Measurements from ENCODE around the gene VEZF1.
A peak's percentile ranks its signal among the peaks of the same experiment; 100 is the strongest.

VEZF1 gene

DNA sequence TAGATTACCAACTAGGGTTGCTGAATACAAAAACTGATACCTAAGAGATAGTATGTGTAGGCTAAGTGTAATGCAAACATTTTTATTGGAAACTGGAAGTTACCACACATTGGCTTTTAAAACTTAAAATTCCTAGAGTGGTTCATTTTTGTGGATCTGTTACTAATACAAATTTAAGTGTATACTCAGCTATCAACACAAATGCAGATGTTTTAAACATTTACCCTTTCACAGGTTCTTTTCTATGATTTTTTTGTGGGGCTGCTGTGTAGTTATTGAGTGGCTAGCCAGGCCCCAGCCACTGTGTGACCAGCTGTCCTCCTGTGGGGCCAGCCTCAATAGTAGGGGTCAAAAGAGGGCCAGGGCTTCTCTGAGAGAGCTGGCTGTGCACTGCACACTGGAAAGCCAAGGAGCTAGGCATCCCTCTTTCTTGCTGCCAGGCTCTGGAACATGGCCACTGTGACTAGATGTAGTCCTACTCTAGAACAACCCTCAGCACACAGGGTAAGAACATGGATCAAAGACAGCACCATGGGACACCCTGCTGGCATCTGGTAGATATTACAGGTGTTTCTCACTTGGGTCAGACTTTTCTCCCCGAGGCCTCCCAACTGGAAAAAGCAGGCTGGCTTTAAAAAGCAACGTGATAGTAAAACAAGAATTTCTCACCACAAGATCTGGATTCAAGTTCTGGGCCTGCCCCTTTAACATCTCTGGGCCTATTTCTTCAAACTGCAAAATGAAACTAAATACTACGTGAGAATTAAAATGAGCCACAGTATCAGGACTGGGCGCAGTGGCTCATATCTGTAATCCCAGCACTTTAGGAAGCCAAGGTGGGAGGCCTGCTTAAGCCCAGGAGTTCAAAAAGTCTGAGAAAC lies 7.3 kb upstream of the VEZF1 start:
- Histone ChIP-seq H3K4me1 (ENCODE audit: control insufficient read depth, low read depth, low read length) (peaks cover 17% of the 10 kb centered on the region), H3K36me3 (ENCODE audit: control insufficient read depth, low read depth, low read length) (peaks cover 28% of the 10 kb centered on the region), H3K4me3 (ENCODE audit: low read length) (no peak overlapping the region), H3K27ac (ENCODE audit: low read length) (no peak overlapping the region), H3K27me3 (ENCODE audit: control insufficient read depth, insufficient read depth, low read length) (no peaks in the 10 kb centered on the region), H3K9ac (ENCODE audit: low read length) (no peak overlapping the region), H3K9me3 (ENCODE audit: control insufficient read depth, low read depth, low read length) (no peaks in the 10 kb centered on the region)

GRCh38 chr17:57994436-57994835 lies 6.4 kb upstream of the VEZF1 start:
- no peak overlapping the region for H3K4me3 ChIP-seq (ENCODE audit: low read length)
- no peaks in the 10 kb centered on the region for H3K27me3 ChIP-seq (ENCODE audit: control insufficient read depth, insufficient read depth, low read length)
- no peak overlapping the region for H3K9ac ChIP-seq (ENCODE audit: low read length)
- H3K27ac ChIP-seq (ENCODE audit: low read length), result no peak overlapping the region
- H3K36me3 ChIP-seq (ENCODE audit: control insufficient read depth, low read depth, low read length), result peaks cover 22% of the 10 kb centered on the region
- H3K4me1 ChIP-seq (ENCODE audit: control insufficient read depth, low read depth, low read length), result peaks cover 19% of the 10 kb centered on the region
- H3K9me3 ChIP-seq (ENCODE audit: control insufficient read depth, low read depth, low read length), result no peaks in the 10 kb centered on the region

- no peak overlapping the region for H3K4me3 ChIP-seq (ENCODE audit: low read length)
- H3K36me3 ChIP-seq (ENCODE audit: control insufficient read depth, low read depth, low read length), result peaks cover 15% of the 10 kb centered on the region
- H3K9ac ChIP-seq (ENCODE audit: low read length), result no peak overlapping the region
- H3K9me3 ChIP-seq (ENCODE audit: control insufficient read depth, low read depth, low read length), result no peaks in the 10 kb centered on the region
- H3K27me3 ChIP-seq (ENCODE audit: control insufficient read depth, insufficient read depth, low read length), result no peaks in the 10 kb centered on the region
- peaks cover 26% of the 10 kb centered on the region for H3K4me1 ChIP-seq (ENCODE audit: control insufficient read depth, low read depth, low read length)
- H3K27ac ChIP-seq (ENCODE audit: low read length), result no peak overlapping the region
Observed at GRCh38 chr17:57993471-57994365, 5.7 kb upstream of the VEZF1 start.

GRCh38 chr17:57991537-57991936 lies 3.5 kb upstream of the VEZF1 start:
- no peak overlapping the region for H3K27ac ChIP-seq (ENCODE audit: low read length)
- peaks cover 29% of the 10 kb centered on the region for H3K4me1 ChIP-seq (ENCODE audit: control insufficient read depth, low read depth, low read length)
- no peaks in the 10 kb centered on the region for H3K27me3 ChIP-seq (ENCODE audit: control insufficient read depth, insufficient read depth, low read length)
- H3K9ac ChIP-seq (ENCODE audit: low read length), result no peak overlapping the region
- H3K4me3 ChIP-seq (ENCODE audit: low read length), result no peak overlapping the region
- no peaks in the 10 kb centered on the region for H3K9me3 ChIP-seq (ENCODE audit: control insufficient read depth, low read depth, low read length)
- no peaks in the 10 kb centered on the region for H3K36me3 ChIP-seq (ENCODE audit: control insufficient read depth, low read depth, low read length)

DNA sequence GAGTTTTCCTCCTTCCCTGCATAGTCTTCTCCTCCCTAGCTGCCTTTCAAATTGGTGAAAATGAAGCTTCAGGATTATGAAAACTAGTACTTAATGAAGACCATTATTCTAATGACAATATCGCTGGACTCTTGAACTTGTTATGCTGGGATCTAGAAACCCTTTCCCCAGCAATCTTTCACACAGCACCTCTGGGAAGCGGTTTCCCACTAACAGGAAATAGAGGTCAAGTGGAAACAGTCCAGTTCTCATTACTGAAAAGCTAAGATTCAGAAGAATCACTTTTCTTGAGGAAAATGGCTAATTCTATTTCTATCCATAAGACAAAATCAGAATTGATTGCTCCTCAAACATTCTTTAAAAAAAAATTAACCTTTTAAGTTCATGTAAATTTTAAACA lies 2.0 kb upstream of the VEZF1 start:
- no peak overlapping the region for H3K4me3 ChIP-seq (ENCODE audit: low read length)
- H3K27ac ChIP-seq (ENCODE audit: low read length), result no peak overlapping the region
- H3K36me3 ChIP-seq (ENCODE audit: control insufficient read depth, low read depth, low read length), result no peaks in the 10 kb centered on the region
- H3K4me1 ChIP-seq (ENCODE audit: control insufficient read depth, low read depth, low read length), result peaks cover 33% of the 10 kb centered on the region
- H3K27me3 ChIP-seq (ENCODE audit: control insufficient read depth, insufficient read depth, low read length), result no peaks in the 10 kb centered on the region
- no peak overlapping the region for H3K9ac ChIP-seq (ENCODE audit: low read length)
- no peaks in the 10 kb centered on the region for H3K9me3 ChIP-seq (ENCODE audit: control insufficient read depth, low read depth, low read length)

DNA sequence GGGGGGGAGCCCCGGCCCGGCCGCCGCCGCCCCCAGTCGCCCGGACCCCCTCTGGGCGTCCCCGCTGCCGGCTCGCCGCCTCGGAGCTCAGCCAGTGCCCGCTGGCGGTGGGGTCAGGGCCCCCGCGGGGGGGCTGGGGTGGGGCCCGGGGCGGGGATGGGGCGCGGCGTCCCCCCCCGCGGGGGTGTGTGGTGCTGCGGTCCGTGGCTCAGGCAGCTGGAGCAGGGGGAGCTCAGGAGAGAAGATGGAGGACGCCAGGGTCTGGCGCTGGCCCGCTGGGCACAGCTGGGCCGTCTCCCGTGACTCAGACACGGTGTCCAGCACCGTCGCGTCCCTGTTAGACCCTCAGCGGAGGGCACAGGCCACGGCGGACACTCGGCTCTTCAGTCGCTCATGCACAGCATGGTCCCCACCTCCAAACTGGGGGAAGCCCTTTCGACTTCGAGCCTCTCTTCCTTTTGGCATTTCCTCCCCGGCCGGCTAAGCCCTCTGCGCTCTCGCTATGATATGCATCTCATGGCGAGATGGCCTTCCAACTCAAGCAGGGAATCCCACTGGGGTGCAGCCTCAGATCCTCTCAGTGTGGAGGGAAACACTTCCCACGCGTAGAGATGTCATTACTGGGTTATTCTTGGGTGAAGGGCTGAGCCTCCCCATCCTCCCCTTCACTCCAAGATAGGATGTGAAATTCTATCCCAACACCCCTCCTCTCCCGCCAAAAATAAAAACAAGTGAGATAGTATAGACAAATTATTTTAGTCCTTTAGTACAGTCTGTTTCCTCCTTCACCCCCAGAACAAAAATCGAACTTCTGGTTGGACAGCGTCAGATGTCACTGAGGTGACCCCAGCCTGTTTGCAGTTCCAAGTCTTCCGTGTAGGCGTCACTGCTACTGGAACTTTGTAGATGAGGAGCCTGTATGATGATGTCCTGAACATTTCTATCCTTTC lies 522 bp upstream of the VEZF1 start:
- H3K4me3 ChIP-seq (ENCODE audit: low read length), result peak overlapping the region; percentile 80
- H3K4me1 ChIP-seq (ENCODE audit: control insufficient read depth, low read depth, low read length), result peaks cover 30% of the 10 kb centered on the region
- H3K27me3 ChIP-seq (ENCODE audit: control insufficient read depth, insufficient read depth, low read length), result no peaks in the 10 kb centered on the region
- H3K9me3 ChIP-seq (ENCODE audit: control insufficient read depth, low read depth, low read length), result no peaks in the 10 kb centered on the region
- H3K27ac ChIP-seq (ENCODE audit: low read length), result peak overlapping the region; percentile 67
- H3K36me3 ChIP-seq (ENCODE audit: control insufficient read depth, low read depth, low read length), result peaks cover 4% of the 10 kb centered on the region
- peak overlapping the region; percentile 78 for H3K9ac ChIP-seq (ENCODE audit: low read length)

- no peaks in the 10 kb centered on the region for H3K9me3 ChIP-seq (ENCODE audit: control insufficient read depth, low read depth, low read length)
- peak overlapping the region; percentile 96 for H3K4me3 ChIP-seq (ENCODE audit: low read length)
- H3K27me3 ChIP-seq (ENCODE audit: control insufficient read depth, insufficient read depth, low read length), result no peaks in the 10 kb centered on the region
- H3K9ac ChIP-seq (ENCODE audit: low read length), result peak overlapping the region; percentile 88
- H3K36me3 ChIP-seq (ENCODE audit: control insufficient read depth, low read depth, low read length), result peaks cover 13% of the 10 kb centered on the region
- peak overlapping the region; percentile 67 for H3K27ac ChIP-seq (ENCODE audit: low read length)
- peaks cover 30% of the 10 kb centered on the region for H3K4me1 ChIP-seq (ENCODE audit: control insufficient read depth, low read depth, low read length)
Observed at GRCh38 chr17:57986841-57987580, 1.0 kb downstream of the VEZF1 start.

- Histone ChIP-seq H3K9me3 (ENCODE audit: control insufficient read depth, low read depth, low read length) (no peaks in the 10 kb centered on the region), H3K4me3 (ENCODE audit: low read length) (peak overlapping the region; percentile 1), H3K4me1 (ENCODE audit: control insufficient read depth, low read depth, low read length) (peaks cover 30% of the 10 kb centered on the region), H3K27me3 (ENCODE audit: control insufficient read depth, insufficient read depth, low read length) (no peaks in the 10 kb centered on the region), H3K36me3 (ENCODE audit: control insufficient read depth, low read depth, low read length) (peaks cover 25% of the 10 kb centered on the region), H3K27ac (ENCODE audit: low read length) (no peak overlapping the region), H3K9ac (ENCODE audit: low read length) (no peak overlapping the region)
Observed at GRCh38 chr17:57985675-57985974, 2.4 kb downstream of the VEZF1 start.

DNA sequence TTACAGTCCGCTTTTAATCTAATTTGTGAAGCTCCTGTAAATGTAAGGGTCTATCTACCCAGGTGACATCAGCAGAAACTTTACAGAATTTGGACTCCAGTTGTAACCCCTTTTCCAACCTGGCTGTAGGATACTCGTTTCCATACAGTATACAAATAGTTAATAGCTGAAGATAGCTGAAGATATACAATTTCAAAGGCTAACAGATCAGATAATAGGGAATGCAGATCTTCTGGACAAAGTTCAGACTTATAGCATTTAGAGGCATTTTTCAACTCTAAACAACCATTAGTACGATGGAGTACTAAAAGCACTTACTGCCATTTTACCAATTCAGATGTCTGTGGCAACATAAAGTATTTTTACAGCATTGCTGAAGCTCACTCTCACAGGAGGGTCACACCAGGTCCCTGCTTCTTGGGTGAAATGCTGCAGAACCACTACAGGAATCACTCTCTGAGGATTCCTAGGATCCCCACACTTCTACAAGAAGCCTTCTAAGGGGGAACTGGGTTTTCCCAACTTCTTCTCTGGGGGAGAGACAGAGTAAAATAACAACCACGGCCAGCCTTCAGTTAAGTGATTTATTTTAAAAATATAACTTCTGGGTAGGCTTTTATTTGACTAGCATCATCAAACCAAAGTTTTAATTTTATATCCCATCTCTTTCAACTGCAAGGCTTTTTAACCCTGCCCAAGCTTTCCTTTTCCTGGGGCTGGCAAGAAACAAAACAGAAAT lies 2.9 kb downstream of the VEZF1 start:
- H3K4me3 ChIP-seq (ENCODE audit: low read length), result peak overlapping the region; percentile 1
- H3K27ac ChIP-seq (ENCODE audit: low read length), result no peak overlapping the region
- no peaks in the 10 kb centered on the region for H3K27me3 ChIP-seq (ENCODE audit: control insufficient read depth, insufficient read depth, low read length)
- H3K9ac ChIP-seq (ENCODE audit: low read length), result no peak overlapping the region
- H3K36me3 ChIP-seq (ENCODE audit: control insufficient read depth, low read depth, low read length), result peaks cover 30% of the 10 kb centered on the region
- peaks cover 30% of the 10 kb centered on the region for H3K4me1 ChIP-seq (ENCODE audit: control insufficient read depth, low read depth, low read length)
- no peaks in the 10 kb centered on the region for H3K9me3 ChIP-seq (ENCODE audit: control insufficient read depth, low read depth, low read length)

- Histone ChIP-seq H3K9ac (ENCODE audit: low read length) (no peak overlapping the region), H3K36me3 (ENCODE audit: control insufficient read depth, low read depth, low read length) (peaks cover 36% of the 10 kb centered on the region), H3K27ac (ENCODE audit: low read length) (no peak overlapping the region), H3K4me1 (ENCODE audit: control insufficient read depth, low read depth, low read length) (peaks cover 27% of the 10 kb centered on the region), H3K27me3 (ENCODE audit: control insufficient read depth, insufficient read depth, low read length) (no peaks in the 10 kb centered on the region), H3K9me3 (ENCODE audit: control insufficient read depth, low read depth, low read length) (no peaks in the 10 kb centered on the region), H3K4me3 (ENCODE audit: low read length) (no peak overlapping the region)
Observed at GRCh38 chr17:57984261-57984890, 3.7 kb downstream of the VEZF1 start.
